Stimulated activated CD4-positive, alpha-beta T cell treated with anti-CD3 and anti-CD28 coated beads, Interleukin-15, amount 100 ng/mL, for 24 hours (primary cell): ENCODE measurements around the gene LIMA1.
"Not testable (repeated sequence)": the region's sequence is repeated elsewhere in the genome, so short reads cannot be mapped to it uniquely, and the experiment has no call there.

Source experiments
- DNase-seq: peaks from one replicate; pipeline ENCODE4 v3.0.0-alpha.2; 2020

The LIMA1 gene

GRCh38 chr12:50185301-50185895 lies 97.9 kb downstream of the LIMA1 start:
- no peak for DNase-seq

GRCh38 chr12:50184261-50184660 lies 99.1 kb downstream of the LIMA1 start:
- DNase-seq: no peak

- DNase-seq: no peak
These were observed 100.9 kb downstream of the LIMA1 start for GRCh38 chr12:50182461-50182860.

GRCh38 chr12:50181691-50182090 lies 101.6 kb downstream of the LIMA1 start:
- DNase-seq: no peak

GRCh38 chr12:50175716-50176026 lies 107.6 kb downstream of the LIMA1 start:
- no peak for DNase-seq

- DNase-seq: no peak
These were observed 108.2 kb downstream of the LIMA1 start for GRCh38 chr12:50174971-50175715.

GRCh38 chr12:50167049-50167828 lies 116.1 kb downstream of the LIMA1 start, which contains the start of gene CERS5:
CERS5 (minus strand) TSS chr12:50167369; CDS start chr12:50167297, 72 bp downstream.
- DNase-seq: peak; percentile 99

- DNase-seq: peak; percentile 83
These were observed 116.6 kb downstream of the LIMA1 start for GRCh38 chr12:50166799-50167048.

GRCh38 chr12:50164963-50165362 lies 118.4 kb downstream of the LIMA1 start:
- DNase-seq: no peak

GRCh38 chr12:50162230-50162629 lies 121.1 kb downstream of the LIMA1 start:
- no peak for DNase-seq

GRCh38 chr12:50160643-50161042 lies 122.7 kb downstream of the LIMA1 start:
- DNase-seq: no peak

- DNase-seq: no peak
These were observed 126.1 kb downstream of the LIMA1 start for GRCh38 chr12:50157259-50157658.

- DNase-seq: no peak
These were observed 126.7 kb downstream of the LIMA1 start for GRCh38 chr12:50156641-50157040.

GRCh38 chr12:50154947-50155346 lies 128.4 kb downstream of the LIMA1 start:
- DNase-seq: not testable (repeated sequence)

- DNase-seq: no peak
These were observed 132.2 kb downstream of the LIMA1 start for GRCh38 chr12:50151047-50151687.

- DNase-seq: no peak
These were observed 134.0 kb downstream of the LIMA1 start for GRCh38 chr12:50149311-50149710.

- not testable (repeated sequence) for DNase-seq
These were observed 135.3 kb downstream of the LIMA1 start for GRCh38 chr12:50148011-50148410.

GRCh38 chr12:50147281-50147680 lies 136.0 kb downstream of the LIMA1 start:
- no peak for DNase-seq

GRCh38 chr12:50145439-50145838 lies 137.9 kb downstream of the LIMA1 start:
- DNase-seq: no peak

GRCh38 chr12:50142993-50143392 lies 140.3 kb downstream of the LIMA1 start:
- no peak for DNase-seq

- DNase-seq: no peak
These were observed 150.7 kb downstream of the LIMA1 start for GRCh38 chr12:50132505-50133135.

- no peak for DNase-seq
These were observed 154.0 kb downstream of the LIMA1 start for GRCh38 chr12:50129290-50129689.

- DNase-seq: no peak
These were observed 155.8 kb downstream of the LIMA1 start for GRCh38 chr12:50127546-50127945.
